ENCODE measurements around the gene FHDC1. TPM values are rescaled to one million over a fixed set of nuclear protein-coding genes. Genes with fewer than 3 reads are reported as not detected.

Gene FHDC1
- total and polyA plus RNA-seq, 10 of the 15 experiments (the other 5 are each of a cell fraction or from before 2014, with no cell fraction given) = 0.04 to 0.12 (median 0.06) TPM; not detected in 3

DNA sequence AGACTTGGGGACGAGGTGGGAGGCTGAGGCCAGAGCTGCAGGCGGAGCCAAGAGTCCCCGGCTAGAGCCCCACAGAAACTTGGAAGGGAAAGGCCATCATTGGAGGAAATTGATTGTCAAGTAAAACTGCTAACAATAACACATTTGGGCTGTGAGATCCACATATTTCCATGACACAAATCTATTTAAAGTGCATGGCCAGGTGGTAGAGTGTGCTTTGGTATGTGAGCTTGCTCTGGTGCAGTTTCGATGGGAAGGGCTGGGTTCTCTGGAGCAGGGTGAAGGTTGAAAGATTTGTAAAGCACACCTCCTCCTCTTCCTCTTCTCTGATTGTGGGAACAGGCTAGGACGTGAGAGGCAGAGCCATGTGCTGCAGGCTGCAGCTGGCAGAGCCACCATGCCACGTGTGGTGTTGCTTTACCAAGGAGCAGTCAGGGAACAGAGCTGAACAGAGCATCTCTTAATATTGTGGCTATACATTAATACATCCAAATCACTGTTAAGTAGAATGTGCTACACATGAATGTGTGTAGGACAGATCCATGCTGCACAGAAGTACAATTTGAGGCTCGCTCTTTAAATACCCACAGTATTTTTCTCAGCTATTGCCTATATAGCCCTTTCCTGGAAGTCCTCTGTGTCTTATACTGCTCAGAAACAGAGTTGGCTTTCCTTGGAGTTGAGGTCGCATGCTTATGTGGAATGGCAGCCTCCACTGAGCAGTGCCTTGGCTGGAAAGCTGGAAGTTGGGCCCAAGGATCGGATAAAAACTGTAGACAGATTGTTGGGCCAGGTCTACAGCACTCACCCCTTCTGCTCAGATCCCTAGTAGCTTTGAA, 37.7 kb downstream of the FHDC1 start:
- no peak overlapping the region for H3K9ac ChIP-seq (ENCODE audit: control insufficient read depth, insufficient read depth, low read length)
- no peak overlapping the region for H3K4me2 ChIP-seq (ENCODE audit: control insufficient read depth, insufficient read depth)
- H3K27ac ChIP-seq (ENCODE audit: control insufficient read depth, insufficient read depth) = no peak overlapping the region
- no peaks in the 10 kb centered on the region for H3K4me1 ChIP-seq (ENCODE audit: control insufficient read depth, insufficient read depth, low read length)
- no peaks in the 10 kb centered on the region for H3K9me3 ChIP-seq (replicated peaks; ENCODE audit: control insufficient read depth, insufficient read depth, low read length)
- no peaks in the 10 kb centered on the region for H3K79me2 ChIP-seq (ENCODE audit: control insufficient read depth, insufficient read depth, low read length)
- no peaks in the 10 kb centered on the region for H4K20me1 ChIP-seq (ENCODE audit: control insufficient read depth, insufficient read depth)
- WGBS (ENCODE audit: insufficient coverage, insufficient replicate concordance, low lambda C conversion rate, missing lambda C conversion rate) = 32% methylated on average over 9 of the region's 9 CpGs
- intact Hi-C loops (cut with micrococcal nuclease; ENCODE audit: unreplicated experiment) (no loop called here), in situ Hi-C loops (cut with MboI) (no loop called here)
- CTCF ChIA-PET = no interaction called here
- DNase-seq (ENCODE audit: low read depth, low spot score) (no peak), ATAC-seq (no peak), FAIRE-seq (no peak)
- H3K27me3 ChIP-seq (replicated peaks in 1 of 2; ENCODE audit: control insufficient read depth in 2 of 2, insufficient read depth in 2 of 2, low read length in 1 of 2) = no peaks in the 10 kb centered on the region; a peak in 1 of 4 replicates
- no peak overlapping the region for H2AFZ ChIP-seq (ENCODE audit: control insufficient read depth, low read depth, low read length)
- TF ChIP-seq SUPT20H (IDR thresholded peaks at IDR 0.05; ENCODE audit: borderline replicate concordance, control insufficient read depth, low read depth, low read length) = no peak
- no peak for TF ChIP-seq HDGF (IDR thresholded peaks at IDR 0.05)
- no peak for TF ChIP-seq POLR2AphosphoS5 (IDR thresholded peaks at IDR 0.05; ENCODE audit: low read length)
- no peak for TF ChIP-seq BMI1 (IDR thresholded peaks at IDR 0.05; ENCODE audit: borderline replicate concordance)
- no peak for TF ChIP-seq EZH2 (IDR thresholded peaks at IDR 0.05; ENCODE audit: borderline replicate concordance, control insufficient read depth, low read depth, low read length)
- no peak for TF ChIP-seq EP300 (IDR thresholded peaks at IDR 0.05; ENCODE audit: borderline replicate concordance in 1 of 2, control insufficient read depth in 1 of 2, low read depth in 2 of 2, low read length in 2 of 2)
- TF ChIP-seq NR2C1 (IDR thresholded peaks at IDR 0.05) = no peak
- no peak for TF ChIP-seq CHD2 (IDR thresholded peaks at IDR 0.05; ENCODE audit: borderline replicate concordance, low read depth, low read length)
- no peak for TF ChIP-seq JUND (IDR thresholded peaks at IDR 0.05; ENCODE audit: low read depth, low read length)
- TF ChIP-seq HCFC1 (IDR thresholded peaks at IDR 0.05; ENCODE audit: low read length) = no peak
- TF ChIP-seq TCF12 (IDR thresholded peaks at IDR 0.05; ENCODE audit: low read depth, low read length) = no peak
- TF ChIP-seq SRF (IDR thresholded peaks at IDR 0.05; ENCODE audit: low read depth in 2 of 2, low read length in 2 of 2) = no peak
- TF ChIP-seq CEBPZ (IDR thresholded peaks at IDR 0.05; ENCODE audit: low read depth, low read length) = no peak
- TF ChIP-seq PAX5 (IDR thresholded peaks at IDR 0.05; ENCODE audit: borderline replicate concordance, low read depth, low read length) = no peak
- SMC1A ChIA-PET (ENCODE audit: uncharacterized antibody, unreplicated experiment) = interaction anchor here (0.6 kb wide), 1 partner anchor 87 kb away, joined by 3 read pairs; no protein-coding TSS in a partner anchor
- POLR2A ChIA-PET = no interaction called here
- H3K4me3 ChIP-seq = no peak overlapping the region
- no peaks in the 10 kb centered on the region for H3K36me3 ChIP-seq (ENCODE audit: control insufficient read depth in 2 of 2, insufficient read depth in 2 of 2, low read length in 1 of 2)
- no TSS peak for BruUV-seq (replicated peaks)
- RAD21 ChIA-PET (ENCODE audit: unreplicated experiment) = no interaction called here
